ENCODE data around the gene FXYD3. TPM values are rescaled to one million over a fixed set of nuclear protein-coding genes. Genes with fewer than 3 reads are reported as not detected.

Gene FXYD3
- total RNA-seq, 4 donors from 2014 or later: 1.2 to 38.8 (median 4.2) TPM

GRCh38 chr19:35134601-35135242, 19.1 kb downstream of the FXYD3 start, which contains the start of gene LGI4:
TSS of gene LGI4 (minus strand) at chr19:35135059. CDS start at chr19:35134680, 379 bp downstream.
- no peak for ATAC-seq
- H3K9me3 ChIP-seq: no peaks in the 10 kb centered on the region
- peak within 1 kb of the TSS; percentile 4 to 46 for H3K4me3 ChIP-seq
- peaks cover 0 to 50% (median 0%) of the 10 kb centered on the region in 3 donors for H3K4me1 ChIP-seq
- peaks cover 9% of the 10 kb centered on the region for H3K27me3 ChIP-seq
- peaks cover 0 to 6% of the 10 kb centered on the region in 2 donors for H3K36me3 ChIP-seq
- WGBS, 2 donors (ENCODE audit: low coverage in 1 of 2): 59% methylated on average over 9 of the region's 15 CpGs; no CpG with 5 or more reads in 1 of the 2 donors
- H3K27ac ChIP-seq: peak within 1 kb of the TSS in 3 of 4 donors; percentile 77 to 92 (median 90)
- TF ChIP-seq POLR2A (IDR thresholded peaks at IDR 0.05): no peak
- TF ChIP-seq EP300 (IDR thresholded peaks at IDR 0.05): no peak
- no peak for TF ChIP-seq CTCF (IDR thresholded peaks at IDR 0.05)
- no peak for TF ChIP-seq POLR2AphosphoS5 (IDR thresholded peaks at IDR 0.05)

DNA sequence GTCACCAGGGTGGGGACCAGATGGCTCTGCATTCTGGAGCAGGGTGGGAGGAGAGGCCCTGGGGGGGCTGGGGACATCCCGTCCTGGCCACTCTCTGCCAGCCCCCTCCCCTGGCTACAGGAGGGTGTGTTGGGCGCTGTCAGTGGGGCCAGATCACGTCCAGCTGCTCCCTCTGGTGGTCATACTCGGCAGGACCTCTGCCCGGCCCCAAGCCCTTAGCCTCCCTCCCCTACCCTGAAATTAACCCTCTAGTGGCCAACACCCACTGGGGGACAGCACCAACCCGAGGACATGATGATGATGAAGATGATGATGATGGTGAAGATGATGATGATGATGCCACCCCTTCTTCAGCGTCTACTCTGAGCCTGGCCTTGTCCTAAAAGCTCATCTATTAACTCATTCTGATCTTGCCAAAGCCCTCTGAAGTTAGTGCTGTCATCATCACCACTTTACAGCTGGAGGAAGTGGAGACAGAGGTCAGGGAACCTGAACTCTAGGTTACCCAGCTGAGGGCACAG, 19.8 kb downstream of the FXYD3 start:
- Histone ChIP-seq H3K4me3 (peak overlapping the region in 1 of 2 donors; percentile 46), H3K4me1 (peaks cover 0 to 57% (median 0%) of the 10 kb centered on the region in 3 donors), H3K9me3 (no peaks in the 10 kb centered on the region), H3K27me3 (peaks cover 15% of the 10 kb centered on the region), H3K27ac (peak overlapping the region in 3 of 4 donors; percentile 73 to 92 (median 90)), H3K36me3 (peaks cover 0 to 6% of the 10 kb centered on the region in 2 donors)
- WGBS, 2 donors (ENCODE audit: low coverage in 1 of 2): 0% methylated on average over 1 of the region's 7 CpGs; no CpG with 5 or more reads in 1 of the 2 donors
- ATAC-seq: peak; percentile 49
- TF ChIP-seq POLR2AphosphoS5 (IDR thresholded peaks at IDR 0.05): peak; percentile 48
- no peak for TF ChIP-seq POLR2A (IDR thresholded peaks at IDR 0.05)
- TF ChIP-seq CTCF (IDR thresholded peaks at IDR 0.05): peak in 3 of 4 experiments; percentile 88 to 95 (median 95)
- no peak for TF ChIP-seq EP300 (IDR thresholded peaks at IDR 0.05)

DNA sequence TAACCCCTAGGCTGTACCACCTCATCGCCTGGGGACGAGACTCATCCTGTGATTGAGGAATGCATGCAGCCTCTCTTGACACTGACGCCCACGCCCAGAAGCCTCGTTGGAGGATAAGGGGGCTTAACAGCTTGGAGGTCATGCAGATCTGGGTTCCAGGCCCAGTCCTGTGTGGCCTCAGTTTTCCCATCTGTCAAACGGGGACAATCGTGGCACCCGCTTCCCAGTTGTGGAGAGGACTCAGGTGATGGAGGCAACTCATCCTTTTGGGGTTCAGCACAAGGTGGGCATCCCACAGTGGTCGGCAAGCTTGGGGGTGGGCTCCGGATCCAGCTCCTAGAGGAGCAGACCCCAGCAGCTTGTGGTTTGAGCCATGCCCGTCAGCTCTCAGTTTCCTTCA, 20.6 kb downstream of the FXYD3 start:
- WGBS, 2 donors (ENCODE audit: low coverage in 1 of 2): no CpG with 5 or more reads among the region's 11 CpGs
- TF ChIP-seq CTCF (IDR thresholded peaks at IDR 0.05) (no peak), POLR2AphosphoS5 (IDR thresholded peaks at IDR 0.05) (no peak), EP300 (IDR thresholded peaks at IDR 0.05) (no peak), POLR2A (IDR thresholded peaks at IDR 0.05) (no peak)
- Histone ChIP-seq H3K9me3 (no peaks in the 10 kb centered on the region), H3K4me3 (no peak overlapping the region), H3K4me1 (peaks cover 0 to 63% (median 0%) of the 10 kb centered on the region in 3 donors), H3K27me3 (peaks cover 17% of the 10 kb centered on the region), H3K36me3 (peaks cover 0 to 5% of the 10 kb centered on the region in 2 donors), H3K27ac (peak overlapping the region in 3 of 4 donors; percentile 49 to 92 (median 90))
- no peak for ATAC-seq

- ATAC-seq: no peak
- no peak for TF ChIP-seq CTCF (IDR thresholded peaks at IDR 0.05)
- TF ChIP-seq POLR2A (IDR thresholded peaks at IDR 0.05): no peak
- no peak for TF ChIP-seq EP300 (IDR thresholded peaks at IDR 0.05)
- no peak for TF ChIP-seq POLR2AphosphoS5 (IDR thresholded peaks at IDR 0.05)
- H3K27ac ChIP-seq: peak overlapping the region in 3 of 4 donors; percentile 90 to 92 (median 92)
- no peak overlapping the region for H3K4me3 ChIP-seq
- peaks cover 24% of the 10 kb centered on the region for H3K27me3 ChIP-seq
- H3K4me1 ChIP-seq: peaks cover 0 to 72% (median 8%) of the 10 kb centered on the region in 3 donors
- peaks cover 0 to 1% of the 10 kb centered on the region in 2 donors for H3K36me3 ChIP-seq
- WGBS, 2 donors (ENCODE audit: low coverage in 1 of 2): 61 to 70% methylated on average over 5 to 8 of the region's 9 CpGs
- no peaks in the 10 kb centered on the region for H3K9me3 ChIP-seq
Observed at GRCh38 chr19:35136977-35137702, 21.5 kb downstream of the FXYD3 start.

Measured in gastroesophageal sphincter (tissue), 4 donors.